Measurements from ENCODE around the gene SORT1. TPM values are rescaled to one million over a fixed set of nuclear protein-coding genes. Genes with fewer than 3 reads are reported as not detected.

SORT1 gene
- total RNA-seq, 1 experiment from 2014 or later: 56.5 TPM

DNA sequence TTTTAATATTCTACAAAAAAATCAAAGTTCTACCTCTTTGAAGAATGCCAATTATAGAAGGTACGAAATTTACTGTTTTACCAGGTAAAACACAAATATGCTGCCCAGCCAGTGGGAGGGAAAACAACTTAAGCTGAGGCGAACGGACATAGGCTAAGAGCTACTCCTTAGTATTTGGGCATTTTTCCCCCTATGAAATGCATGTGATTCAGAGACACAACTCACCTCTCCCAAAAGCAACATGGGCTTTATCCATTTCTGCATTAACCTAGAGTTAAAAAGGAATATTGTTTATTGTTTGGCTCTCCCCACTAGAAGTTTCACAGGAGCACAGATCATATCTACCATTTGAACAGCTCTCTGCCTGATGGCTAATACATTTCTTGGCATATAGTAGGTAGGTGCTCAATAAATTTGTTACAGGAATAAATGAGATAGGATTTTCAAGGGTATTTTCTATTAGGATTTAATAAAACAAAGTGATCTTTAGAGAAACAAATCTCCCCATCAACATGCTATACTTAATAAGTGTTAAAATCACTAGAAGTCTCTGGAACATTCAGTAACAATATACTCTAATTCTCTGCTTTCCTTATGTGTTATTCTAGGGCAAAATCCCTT, 2.4 kb upstream of the SORT1 start:
- peaks cover 23% of the 10 kb centered on the region for H3K4me1 ChIP-seq (ENCODE audit: insufficient read depth, low read length, poor library complexity, severe bottlenecking)
- intact Hi-C loops (cut with micrococcal nuclease; ENCODE audit: unreplicated experiment): no loop called here
- no peak overlapping the region for H3K4me3 ChIP-seq (ENCODE audit: low read depth, low read length, poor library complexity, severe bottlenecking)
- no peaks in the 10 kb centered on the region for H3K27me3 ChIP-seq (replicated peaks; ENCODE audit: insufficient read depth, low read depth, low read length, poor library complexity)
- POLR2A ChIA-PET (ENCODE audit: low non-redundant PET): no interaction called here
- no peak overlapping the region for H3K27ac ChIP-seq (ENCODE audit: low read depth, low read length, poor library complexity, severe bottlenecking)
- CTCF ChIA-PET: interaction anchor here (0.6 to 0.8 kb wide), 2 partner anchors 33 to 123 kb away, joined by 3 to 5 read pairs; no protein-coding TSS in a partner anchor
- BruUV-seq (replicated peaks): no TSS peak
- no peak for DNase-seq (ENCODE audit: low spot score)
- peaks cover 22% of the 10 kb centered on the region for H3K36me3 ChIP-seq (ENCODE audit: insufficient read depth, low read length, poor library complexity, severe bottlenecking)
- TF ChIP-seq, protein P1, sequence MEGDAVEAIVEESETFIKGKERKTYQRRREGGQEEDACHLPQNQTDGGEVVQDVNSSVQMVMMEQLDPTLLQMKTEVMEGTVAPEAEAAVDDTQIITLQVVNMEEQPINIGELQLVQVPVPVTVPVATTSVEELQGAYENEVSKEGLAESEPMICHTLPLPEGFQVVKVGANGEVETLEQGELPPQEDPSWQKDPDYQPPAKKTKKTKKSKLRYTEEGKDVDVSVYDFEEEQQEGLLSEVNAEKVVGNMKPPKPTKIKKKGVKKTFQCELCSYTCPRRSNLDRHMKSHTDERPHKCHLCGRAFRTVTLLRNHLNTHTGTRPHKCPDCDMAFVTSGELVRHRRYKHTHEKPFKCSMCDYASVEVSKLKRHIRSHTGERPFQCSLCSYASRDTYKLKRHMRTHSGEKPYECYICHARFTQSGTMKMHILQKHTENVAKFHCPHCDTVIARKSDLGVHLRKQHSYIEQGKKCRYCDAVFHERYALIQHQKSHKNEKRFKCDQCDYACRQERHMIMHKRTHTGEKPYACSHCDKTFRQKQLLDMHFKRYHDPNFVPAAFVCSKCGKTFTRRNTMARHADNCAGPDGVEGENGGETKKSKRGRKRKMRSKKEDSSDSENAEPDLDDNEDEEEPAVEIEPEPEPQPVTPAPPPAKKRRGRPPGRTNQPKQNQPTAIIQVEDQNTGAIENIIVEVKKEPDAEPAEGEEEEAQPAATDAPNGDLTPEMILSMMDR (conservative IDR thresholded peaks at IDR 0.05; ENCODE audit: low read depth, low read length): no peak
- TF ChIP-seq EZH2 (IDR thresholded peaks at IDR 0.05; ENCODE audit: borderline replicate concordance, low read depth, low read length, poor library complexity, severe bottlenecking): no peak
- no peaks in the 10 kb centered on the region for H3K9me3 ChIP-seq (ENCODE audit: low read depth, low read length, poor library complexity, severe bottlenecking)

GRCh38 chr1:109399326-109399957, 1.7 kb upstream of the SORT1 start:
- ChIA-PET CTCF (interaction anchor here (0.6 to 1.8 kb wide), 12 partner anchors 16 to 617 kb away, joined by 3 to 23 read pairs (median 4); partner anchors contain the start of gene PSRC1), POLR2A (ENCODE audit: low non-redundant PET) (no interaction called here)
- H3K27me3 ChIP-seq (replicated peaks; ENCODE audit: insufficient read depth, low read depth, low read length, poor library complexity): no peaks in the 10 kb centered on the region
- H3K4me1 ChIP-seq (ENCODE audit: insufficient read depth, low read length, poor library complexity, severe bottlenecking): peaks cover 23% of the 10 kb centered on the region
- no peak overlapping the region for H3K4me3 ChIP-seq (ENCODE audit: low read depth, low read length, poor library complexity, severe bottlenecking)
- H3K36me3 ChIP-seq (ENCODE audit: insufficient read depth, low read length, poor library complexity, severe bottlenecking): peaks cover 18% of the 10 kb centered on the region
- no peak overlapping the region for H3K27ac ChIP-seq (ENCODE audit: low read depth, low read length, poor library complexity, severe bottlenecking)
- TF ChIP-seq, protein P1 (conservative IDR thresholded peaks at IDR 0.05; ENCODE audit: low read depth, low read length): peak; percentile 70
- no peak for TF ChIP-seq EZH2 (IDR thresholded peaks at IDR 0.05; ENCODE audit: borderline replicate concordance, low read depth, low read length, poor library complexity, severe bottlenecking)
- H3K9me3 ChIP-seq (ENCODE audit: low read depth, low read length, poor library complexity, severe bottlenecking): no peaks in the 10 kb centered on the region
- peak; percentile 79 for DNase-seq (ENCODE audit: low spot score)
- no TSS peak for BruUV-seq (replicated peaks)
- intact Hi-C loops (cut with micrococcal nuclease; ENCODE audit: unreplicated experiment): loop anchor here (1.0 to 5.0 kb wide), 3 partner anchors 117 to 197 kb away; partner anchors contain the start of gene PSRC1

- H3K4me3 ChIP-seq (ENCODE audit: low read depth, low read length, poor library complexity, severe bottlenecking): peak overlapping the region; percentile 60
- peak overlapping the region; percentile 36 for H3K27ac ChIP-seq (ENCODE audit: low read depth, low read length, poor library complexity, severe bottlenecking)
- H3K4me1 ChIP-seq (ENCODE audit: insufficient read depth, low read length, poor library complexity, severe bottlenecking): peaks cover 23% of the 10 kb centered on the region
- CTCF ChIA-PET: interaction anchor here (0.5 to 1.8 kb wide), 13 partner anchors 15 to 618 kb away, joined by 3 to 23 read pairs (median 4); partner anchors contain the start of gene PSRC1
- peaks cover 14% of the 10 kb centered on the region for H3K36me3 ChIP-seq (ENCODE audit: insufficient read depth, low read length, poor library complexity, severe bottlenecking)
- intact Hi-C loops (cut with micrococcal nuclease; ENCODE audit: unreplicated experiment): loop anchor here (1.0 to 5.0 kb wide), 3 partner anchors 116 to 196 kb away; partner anchors contain the start of gene PSRC1
- POLR2A ChIA-PET (ENCODE audit: low non-redundant PET): no interaction called here
- DNase-seq (ENCODE audit: low spot score): no peak
- no peak for TF ChIP-seq EZH2 (IDR thresholded peaks at IDR 0.05; ENCODE audit: borderline replicate concordance, low read depth, low read length, poor library complexity, severe bottlenecking)
- TF ChIP-seq, protein P1 (conservative IDR thresholded peaks at IDR 0.05; ENCODE audit: low read depth, low read length): no peak
- no TSS peak for BruUV-seq (replicated peaks)
- no peaks in the 10 kb centered on the region for H3K9me3 ChIP-seq (ENCODE audit: low read depth, low read length, poor library complexity, severe bottlenecking)
- H3K27me3 ChIP-seq (replicated peaks; ENCODE audit: insufficient read depth, low read depth, low read length, poor library complexity): no peaks in the 10 kb centered on the region
Observed at GRCh38 chr1:109398343-109399225, 866 bp upstream of the SORT1 start.

Data from A673 (cell line).